Gastrocnemius medialis (tissue), 4 donors: ENCODE data around the gene CCL17. TPM values are rescaled to one million over a fixed set of nuclear protein-coding genes. Genes with fewer than 3 reads are reported as not detected.

Experiments
- ATAC-seq, 2 donors: fragments of 150-250 bp; one replicate each; pipeline ENCODE4 v1.9.1; 2016
- DNase-seq, 2 donors: peaks; one replicate each; pipeline ENCODE4 v3.0.0-alpha.2; 2019
- H3K27ac ChIP-seq, 4 donors: fragments of 200-600 bp; sonication (generic); 1 replicate in 1 of 4; 2 replicates in 3 of 4; pipeline ENCODE4 v1.5.1; 2016 to 2018; ENCODE audit warnings: mild to moderate bottlenecking in 2 of 4, moderate library complexity in 1 of 4
- H3K27me3 ChIP-seq, 3 donors: fragments of 200-600 bp; sonication (generic) in 2 of 3; 1 replicate in 1 of 3; 2 replicates in 2 of 3; pipeline versions ENCODE4 v1.5.1 to v1.6.0; 2016 to 2019; ENCODE audit warnings: mild to moderate bottlenecking in 1 of 3, moderate library complexity in 1 of 3
- H3K36me3 ChIP-seq, 2 donors: fragments of 200-600 bp; sonication (generic) in 1 of 2; one replicate each; pipeline ENCODE4 v1.5.1; 2017 to 2018
- H3K4me1 ChIP-seq, 2 donors: fragments of 200-600 bp; sonication (generic) in 1 of 2; one replicate each; pipeline ENCODE4 v1.5.1; 2016 to 2017; ENCODE audit warnings: mild to moderate bottlenecking in 2 of 2
- H3K4me3 ChIP-seq, 4 donors: fragments of 200-600 bp; sonication (generic) in 3 of 4; 1 replicate in 1 of 4; 2 replicates in 3 of 4; pipeline ENCODE4 v1.5.1; 2016 to 2019; ENCODE audit warnings: mild to moderate bottlenecking in 2 of 4
- H3K9me3 ChIP-seq, 3 donors: fragments of 200-600 bp; sonication (generic) in 2 of 3; 1 replicate in 1 of 3; 2 replicates in 2 of 3; pipeline ENCODE4 v1.5.1; 2016 to 2019
- CTCF ChIP-seq, 5 experiments: fragments of 450-650 bp in 3 of 5; fragments of 200-600 bp in 2 of 5; sonication (generic) in 2 of 5; IDR thresholded peaks in 4 of 5; conservative IDR thresholded peaks in 1 of 5; 1 replicate in 4 of 5; 2 replicates in 1 of 5; pipeline ENCODE4 v1.5.1; 2016 to 2019; ENCODE audit warnings: antibody characterized with exemption in 5 of 5, mild to moderate bottlenecking in 3 of 5, moderate library complexity in 3 of 5
- POLR2A ChIP-seq, 2 donors: fragments of 450-650 bp; IDR thresholded peaks; one replicate each; pipeline ENCODE4 v1.6.1; 2017; ENCODE audit warnings: antibody characterized with exemption in 2 of 2, mild to moderate bottlenecking in 2 of 2, moderate library complexity in 2 of 2
- in situ Hi-C, 4 donors: fragments of 200-750 bp; cut with MboI; loops; one replicate each; pipeline versions ENCODE4 v1.15.0 to v1.8.0; 2017; ENCODE audit warnings: low sequenced_read_pairs in 4 of 4
- intact Hi-C: fragments of 100-400 bp; cut with DNase I; formaldehyde crosslinking; loops from one replicate; pipeline ENCODE4 v1.15.1; 2023; ENCODE audit warnings: low total_unique reads
- total RNA-seq, 4 donors: library from RNA; depleted of rRNA; stranded (reverse); fragments of >200 nt; gene quantifications; one replicate each; pipeline versions ENCODE4 v1.1.0 to v1.2.3, GENCODE V29; 2016

Gene CCL17
- not detected for total RNA-seq

- intact Hi-C loops (no loop called here), in situ Hi-C loops (loop anchor here in 1 of 4 donors (25.0 kb wide), 1 partner anchor 317 kb away; the partner anchor contains the start of gene CPNE2)
- Histone ChIP-seq H3K4me1 (no peaks in the 10 kb centered on the region), H3K27ac (no peak within 1 kb of the TSS), H3K9me3 (no peaks in the 10 kb centered on the region), H3K4me3 (no peak within 1 kb of the TSS), H3K36me3 (no peaks in the 10 kb centered on the region), H3K27me3 (no peaks in the 10 kb centered on the region)
- ATAC-seq (no peak), DNase-seq (no peak)
- TF ChIP-seq POLR2A (IDR thresholded peaks at IDR 0.05) (no peak), CTCF (IDR thresholded peaks at IDR 0.05 in 4 of 5, conservative IDR thresholded peaks at IDR 0.05 in 1 of 5) (no peak)
Observed at GRCh38 chr16:57403965-57404817, at the start of gene CCL17. Gene CCL17, plus strand, starts transcription at chr16:57404767. Its CDS starts 9,166 bp downstream, at chr16:57413933.

- no peaks in the 10 kb centered on the region for H3K9me3 ChIP-seq
- DNase-seq = no peak
- H3K4me1 ChIP-seq = no peaks in the 10 kb centered on the region
- intact Hi-C loops (no loop called here), in situ Hi-C loops (no loop called here)
- H3K36me3 ChIP-seq = no peaks in the 10 kb centered on the region
- no peak overlapping the region for H3K27ac ChIP-seq
- H3K4me3 ChIP-seq = no peak overlapping the region
- TF ChIP-seq POLR2A (IDR thresholded peaks at IDR 0.05) = no peak
- no peak for ATAC-seq
- H3K27me3 ChIP-seq = no peaks in the 10 kb centered on the region
Observed at GRCh38 chr16:57355898-57356414, 48.6 kb upstream of the CCL17 start.

DNA sequence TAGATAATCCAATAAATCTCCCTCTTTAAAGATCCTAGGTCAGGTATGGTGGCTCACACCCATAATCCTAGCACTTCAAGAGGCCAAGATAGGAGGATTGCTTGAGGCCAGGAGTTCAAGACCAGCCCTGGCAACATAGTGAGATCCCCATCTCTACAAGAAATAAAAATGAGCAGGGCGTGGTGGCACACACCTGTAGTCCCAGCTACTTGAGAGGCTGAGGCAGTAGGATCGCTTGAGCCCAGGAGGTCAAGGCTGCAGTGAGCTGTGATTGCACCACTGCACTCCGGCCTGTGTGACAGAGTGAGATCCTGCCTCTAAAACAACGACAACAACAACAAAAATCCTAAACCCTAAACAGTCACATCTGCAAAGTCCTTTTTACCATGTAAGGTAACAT, 48.0 kb upstream of the CCL17 start:
- H3K36me3 ChIP-seq = no peaks in the 10 kb centered on the region
- DNase-seq = no peak
- no peak overlapping the region for H3K27ac ChIP-seq
- no peak for ATAC-seq
- no peaks in the 10 kb centered on the region for H3K27me3 ChIP-seq
- in situ Hi-C loops = no loop called here
- H3K4me1 ChIP-seq = no peaks in the 10 kb centered on the region
- H3K9me3 ChIP-seq = no peaks in the 10 kb centered on the region
- no peak overlapping the region for H3K4me3 ChIP-seq
- TF ChIP-seq CTCF (IDR thresholded peaks at IDR 0.05 in 4 of 5, conservative IDR thresholded peaks at IDR 0.05 in 1 of 5) = no peak
- TF ChIP-seq POLR2A (IDR thresholded peaks at IDR 0.05) = no peak
- intact Hi-C loops = no loop called here

DNA sequence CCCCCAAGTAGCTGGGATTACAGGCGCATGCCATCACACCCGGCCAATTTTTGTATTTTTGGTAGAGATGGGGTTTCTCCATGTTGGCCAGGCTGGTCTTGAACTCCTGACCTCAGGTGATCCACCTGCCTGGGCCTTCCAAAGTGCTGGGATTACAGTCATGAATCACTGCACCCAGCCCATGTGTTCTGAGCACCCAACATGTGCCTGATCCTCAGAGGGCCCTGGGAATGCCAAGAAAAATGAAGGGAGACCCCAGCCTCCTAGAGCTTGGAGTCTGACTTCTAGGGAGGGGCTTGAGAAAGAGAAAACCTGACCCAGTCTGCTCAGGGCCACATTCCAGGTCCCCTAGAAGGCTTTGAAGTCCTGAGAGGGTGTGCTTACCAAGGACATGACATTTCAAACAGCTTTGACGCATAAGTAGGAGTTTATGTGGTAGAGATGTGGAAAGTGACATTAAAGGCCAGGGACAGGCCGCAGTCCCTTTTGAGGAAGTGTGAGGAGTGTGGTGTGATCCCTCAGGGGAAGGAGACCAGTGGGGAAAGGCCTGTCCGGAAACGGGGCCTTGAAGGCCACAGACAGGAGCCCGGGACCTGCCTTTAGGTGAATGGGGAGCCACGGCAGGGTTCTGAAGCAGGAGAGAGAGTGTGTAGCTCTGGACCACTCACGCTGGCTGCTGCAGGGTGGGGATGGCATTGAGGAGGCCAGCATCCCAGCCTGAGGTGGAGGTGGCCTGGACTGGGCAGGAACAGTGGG, 47.1 kb upstream of the CCL17 start:
- Histone ChIP-seq H3K9me3 (no peaks in the 10 kb centered on the region), H3K27me3 (no peaks in the 10 kb centered on the region), H3K4me1 (no peaks in the 10 kb centered on the region), H3K4me3 (no peak overlapping the region), H3K36me3 (no peaks in the 10 kb centered on the region), H3K27ac (no peak overlapping the region)
- TF ChIP-seq CTCF (IDR thresholded peaks at IDR 0.05 in 4 of 5, conservative IDR thresholded peaks at IDR 0.05 in 1 of 5) (no peak), POLR2A (IDR thresholded peaks at IDR 0.05) (no peak)
- ATAC-seq = no peak
- in situ Hi-C loops (no loop called here), intact Hi-C loops (no loop called here)
- no peak for DNase-seq

DNA sequence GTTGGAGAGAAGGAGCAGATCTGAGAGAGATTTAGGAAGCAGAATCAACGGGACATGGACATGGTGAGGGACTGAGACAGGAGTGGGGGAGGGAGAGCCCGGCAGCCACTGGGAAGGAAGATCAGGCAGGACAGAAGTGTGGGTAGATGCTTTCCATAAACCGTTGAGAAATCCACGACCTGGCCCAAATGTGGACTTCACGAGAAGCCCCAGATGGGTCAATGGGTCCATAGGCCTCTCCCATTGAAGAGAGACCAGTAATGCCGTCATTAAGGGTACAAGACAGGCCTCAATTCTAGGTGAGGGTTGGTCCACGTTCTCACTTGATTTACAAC, 46.5 kb upstream of the CCL17 start:
- H3K4me3 ChIP-seq = no peak overlapping the region
- ATAC-seq (no peak), DNase-seq (no peak)
- no peaks in the 10 kb centered on the region for H3K9me3 ChIP-seq
- TF ChIP-seq CTCF (IDR thresholded peaks at IDR 0.05 in 4 of 5, conservative IDR thresholded peaks at IDR 0.05 in 1 of 5) = no peak
- no peak for TF ChIP-seq POLR2A (IDR thresholded peaks at IDR 0.05)
- no peaks in the 10 kb centered on the region for H3K36me3 ChIP-seq
- H3K4me1 ChIP-seq = no peaks in the 10 kb centered on the region
- no peak overlapping the region for H3K27ac ChIP-seq
- in situ Hi-C loops = no loop called here
- intact Hi-C loops = no loop called here
- no peaks in the 10 kb centered on the region for H3K27me3 ChIP-seq
